Thyroid gland (tissue), 4 donors: ENCODE results near the gene MICAL3.

ENCODE experiments used
- POLR2A ChIP-seq, 2 donors: fragments of 450-650 bp; IDR thresholded peaks; one replicate each; pipeline ENCODE4 v1.6.1; 2017; ENCODE audit warnings: antibody characterized with exemption in 2 of 2, mild to moderate bottlenecking in 2 of 2, moderate library complexity in 1 of 2
- TF ChIP-seq, protein P1 (sequence below), 6 experiments: fragments of 200-600 bp in 3 of 6; fragments of 450-650 bp in 3 of 6; sonication (generic) in 3 of 6; IDR thresholded peaks; one replicate each; pipeline ENCODE4 v1.5.1; 2016 to 2019; ENCODE audit warnings: antibody characterized with exemption in 6 of 6, mild to moderate bottlenecking in 2 of 6, inconsistent platforms in 1 of 6, moderate library complexity in 1 of 6

- no peak for TF ChIP-seq POLR2A (IDR thresholded peaks at IDR 0.05)
- TF ChIP-seq, protein P1, sequence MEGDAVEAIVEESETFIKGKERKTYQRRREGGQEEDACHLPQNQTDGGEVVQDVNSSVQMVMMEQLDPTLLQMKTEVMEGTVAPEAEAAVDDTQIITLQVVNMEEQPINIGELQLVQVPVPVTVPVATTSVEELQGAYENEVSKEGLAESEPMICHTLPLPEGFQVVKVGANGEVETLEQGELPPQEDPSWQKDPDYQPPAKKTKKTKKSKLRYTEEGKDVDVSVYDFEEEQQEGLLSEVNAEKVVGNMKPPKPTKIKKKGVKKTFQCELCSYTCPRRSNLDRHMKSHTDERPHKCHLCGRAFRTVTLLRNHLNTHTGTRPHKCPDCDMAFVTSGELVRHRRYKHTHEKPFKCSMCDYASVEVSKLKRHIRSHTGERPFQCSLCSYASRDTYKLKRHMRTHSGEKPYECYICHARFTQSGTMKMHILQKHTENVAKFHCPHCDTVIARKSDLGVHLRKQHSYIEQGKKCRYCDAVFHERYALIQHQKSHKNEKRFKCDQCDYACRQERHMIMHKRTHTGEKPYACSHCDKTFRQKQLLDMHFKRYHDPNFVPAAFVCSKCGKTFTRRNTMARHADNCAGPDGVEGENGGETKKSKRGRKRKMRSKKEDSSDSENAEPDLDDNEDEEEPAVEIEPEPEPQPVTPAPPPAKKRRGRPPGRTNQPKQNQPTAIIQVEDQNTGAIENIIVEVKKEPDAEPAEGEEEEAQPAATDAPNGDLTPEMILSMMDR (IDR thresholded peaks at IDR 0.05) = no peak
These were observed 32.6 kb upstream of the MICAL3 start for GRCh38 chr22:18056807-18057474.
